A673 (cell line): ENCODE results near the gene PPM1F. TPM values are rescaled to one million over a fixed set of nuclear protein-coding genes. Genes with fewer than 3 reads are reported as not detected.
"Not testable (repeated sequence)": the region's sequence is repeated elsewhere in the genome, so short reads cannot be mapped to it uniquely, and the experiment has no call there.

ENCODE experiments used
- BruUV-seq: library from RNA; stranded (reverse); fragments of 400-500 nt; replicated peaks from 2 replicates; lab custom pipeline; 2021; lab: Mats Ljungman, UMichigan
- CTCF ChIA-PET: fragments of 300-600 bp; sonication (Branson Sonifier 250); formaldehyde crosslinking; loops from one replicate; lab custom pipeline; 2022; ENCODE audit warnings: antibody characterized with exemption; lab: Charles Lee
- POLR2A ChIA-PET: fragments of 300-600 bp; sonication (Branson Sonifier 250); formaldehyde crosslinking; loops from one replicate; lab custom pipeline; 2022; ENCODE audit warnings: antibody characterized with exemption; ENCODE audit not compliant: low non-redundant PET; lab: Charles Lee
- DNase-seq: peaks from one replicate; pipeline ENCODE4 v3.0.0-alpha.2; 2015; ENCODE audit warnings: low spot score
- H3K27ac ChIP-seq: fragments of 200-600 bp; sonication (generic); 2 replicates; pipeline ENCODE4 v1.5.1; 2016; ENCODE audit warnings: mixed run types, low read depth, mild to moderate bottlenecking, mixed read lengths, antibody characterized with exemption, low read length; ENCODE audit not compliant: poor library complexity, severe bottlenecking
- H3K27me3 ChIP-seq: fragments of 200-600 bp; sonication (generic); replicated peaks from 2 replicates; pipeline ENCODE4 v1.6.1; 2017; ENCODE audit warnings: mixed run types, low read depth, mild to moderate bottlenecking, mixed read lengths, antibody characterized with exemption, low read length; ENCODE audit not compliant: insufficient read depth, poor library complexity
- H3K36me3 ChIP-seq: fragments of 200-600 bp; sonication (generic); 2 replicates; pipeline ENCODE4 v1.6.1; 2016; ENCODE audit warnings: mixed run types, mild to moderate bottlenecking, mixed read lengths, antibody characterized with exemption, low read length; ENCODE audit not compliant: insufficient read depth, poor library complexity, severe bottlenecking
- H3K4me1 ChIP-seq: fragments of 200-600 bp; sonication (generic); 2 replicates; pipeline ENCODE4 v1.6.1; 2017; ENCODE audit warnings: mixed run types, mild to moderate bottlenecking, mixed read lengths, antibody characterized with exemption, low read length; ENCODE audit not compliant: insufficient read depth, poor library complexity, severe bottlenecking
- H3K4me3 ChIP-seq: fragments of 200-600 bp; sonication (generic); 2 replicates; pipeline ENCODE4 v1.5.1; 2016; ENCODE audit warnings: low read depth, mixed run types, mild to moderate bottlenecking, mixed read lengths, low read length; ENCODE audit not compliant: poor library complexity, severe bottlenecking
- H3K9me3 ChIP-seq: fragments of 200-600 bp; sonication (generic); 2 replicates; pipeline ENCODE4 v1.6.1; 2016; ENCODE audit warnings: mixed run types, low read depth, mild to moderate bottlenecking, mixed read lengths, antibody characterized with exemption, low read length; ENCODE audit not compliant: poor library complexity, severe bottlenecking
- EZH2 ChIP-seq: fragments of 200-600 bp; sonication (generic); IDR thresholded peaks from 2 replicates; pipeline ENCODE4 v1.6.1; 2017; ENCODE audit warnings: borderline replicate concordance, low read depth, mild to moderate bottlenecking, mixed read lengths, antibody characterized with exemption, low read length; ENCODE audit not compliant: poor library complexity, severe bottlenecking
- intact Hi-C: fragments of 100-400 bp; cut with micrococcal nuclease; formaldehyde crosslinking; loops from one replicate; pipeline ENCODE4 v1.10.0; 2022; ENCODE audit not compliant: unreplicated experiment
- total RNA-seq: library from RNA; stranded (reverse); gene quantifications from 2 replicates; pipeline ENCODE4 v1.2.3, GENCODE V29; 2021
- TF ChIP-seq, protein P1 (sequence below): fragments of 300-800, 200-600 bp; sonication (generic); conservative IDR thresholded peaks from 2 replicates; pipeline ENCODE4 v1.5.1; 2017; ENCODE audit warnings: low read depth, mild to moderate bottlenecking, antibody characterized with exemption, low read length, moderate library complexity, mixed read lengths

Gene PPM1F
- total RNA-seq, 1 experiment from 2014 or later, result 101 TPM

DNA sequence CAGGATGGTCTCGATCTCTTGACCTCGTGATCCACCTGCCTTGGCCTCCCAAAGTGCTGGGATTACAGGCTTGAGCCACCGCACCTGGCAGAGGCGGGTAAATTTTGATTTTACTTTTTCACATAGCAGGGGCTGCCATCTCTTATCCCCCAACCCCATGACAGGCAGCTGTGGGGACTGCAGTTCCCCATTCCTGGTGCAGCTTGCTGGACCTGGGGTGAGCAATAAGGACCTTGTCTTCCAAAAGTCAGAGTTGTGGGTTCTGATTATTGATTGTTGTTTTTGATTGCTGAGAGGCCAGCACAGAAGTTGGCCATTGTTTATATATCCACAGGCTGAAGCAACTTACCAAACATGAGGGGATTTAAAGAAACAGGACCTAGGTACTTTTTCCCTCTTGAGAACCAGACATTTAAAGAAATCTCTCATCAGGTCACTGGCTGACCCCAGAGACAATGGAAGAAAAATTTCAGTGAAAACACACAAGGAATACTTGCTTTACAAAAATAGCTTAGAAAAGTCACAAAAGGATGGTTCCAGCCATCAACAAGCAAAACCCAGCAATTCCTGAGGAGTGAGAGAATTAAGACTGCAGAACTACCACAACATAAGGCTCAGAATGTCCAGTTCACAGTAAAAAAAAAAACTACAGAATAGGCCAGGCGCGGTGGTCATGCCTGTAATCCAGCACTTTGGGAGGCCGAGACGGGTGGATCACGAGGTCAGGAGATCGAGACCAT is 63.2 kb downstream of the PPM1F start:
- H3K4me1 ChIP-seq, result no peaks in the 10 kb centered on the region
- intact Hi-C loops, result no loop called here

DNA sequence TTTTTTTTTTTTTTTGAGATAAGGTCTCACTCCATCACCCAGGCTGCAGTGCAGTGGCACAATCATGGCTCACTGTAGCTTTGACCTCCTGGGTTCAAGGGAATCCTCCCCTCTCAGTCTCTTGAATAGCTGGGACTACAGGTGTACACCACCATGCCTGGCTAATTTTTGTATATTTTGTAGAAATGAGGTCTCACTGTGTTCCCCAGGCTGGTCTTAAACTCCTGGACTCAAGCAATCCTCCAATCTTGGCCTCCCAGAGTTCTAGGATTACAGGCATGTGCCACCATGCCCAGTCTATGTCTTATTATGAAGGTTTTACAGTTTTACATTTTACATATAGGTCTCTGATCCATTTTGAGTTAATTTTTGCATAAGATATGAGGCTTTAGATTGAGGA is 64.8 kb downstream of the PPM1F start:
- intact Hi-C loops, result no loop called here
- Histone ChIP-seq H3K36me3 (no peaks in the 10 kb centered on the region), H3K4me3 (no peak overlapping the region), H3K27me3 (no peaks in the 10 kb centered on the region), H3K9me3 (no peaks in the 10 kb centered on the region), H3K27ac (no peak overlapping the region), H3K4me1 (no peaks in the 10 kb centered on the region)
- TF ChIP-seq, protein P1, sequence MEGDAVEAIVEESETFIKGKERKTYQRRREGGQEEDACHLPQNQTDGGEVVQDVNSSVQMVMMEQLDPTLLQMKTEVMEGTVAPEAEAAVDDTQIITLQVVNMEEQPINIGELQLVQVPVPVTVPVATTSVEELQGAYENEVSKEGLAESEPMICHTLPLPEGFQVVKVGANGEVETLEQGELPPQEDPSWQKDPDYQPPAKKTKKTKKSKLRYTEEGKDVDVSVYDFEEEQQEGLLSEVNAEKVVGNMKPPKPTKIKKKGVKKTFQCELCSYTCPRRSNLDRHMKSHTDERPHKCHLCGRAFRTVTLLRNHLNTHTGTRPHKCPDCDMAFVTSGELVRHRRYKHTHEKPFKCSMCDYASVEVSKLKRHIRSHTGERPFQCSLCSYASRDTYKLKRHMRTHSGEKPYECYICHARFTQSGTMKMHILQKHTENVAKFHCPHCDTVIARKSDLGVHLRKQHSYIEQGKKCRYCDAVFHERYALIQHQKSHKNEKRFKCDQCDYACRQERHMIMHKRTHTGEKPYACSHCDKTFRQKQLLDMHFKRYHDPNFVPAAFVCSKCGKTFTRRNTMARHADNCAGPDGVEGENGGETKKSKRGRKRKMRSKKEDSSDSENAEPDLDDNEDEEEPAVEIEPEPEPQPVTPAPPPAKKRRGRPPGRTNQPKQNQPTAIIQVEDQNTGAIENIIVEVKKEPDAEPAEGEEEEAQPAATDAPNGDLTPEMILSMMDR, result no peak
- TF ChIP-seq EZH2, result no peak
- no peak for DNase-seq
- ChIA-PET POLR2A (no interaction called here), CTCF (no interaction called here)
- no TSS peak for BruUV-seq

More for the DNA sequence above, 63.2 kb downstream of the PPM1F start:
- Histone ChIP-seq H3K36me3 (no peaks in the 10 kb centered on the region), H3K9me3 (no peaks in the 10 kb centered on the region), H3K4me3 (no peak overlapping the region), H3K27me3 (no peaks in the 10 kb centered on the region), H3K27ac (no peak overlapping the region)
- CTCF ChIA-PET, result no interaction called here
- no TSS peak for BruUV-seq
- DNase-seq, result no peak
- POLR2A ChIA-PET, result no interaction called here
- no peak for TF ChIP-seq EZH2
- TF ChIP-seq, protein P1, result no peak

DNA sequence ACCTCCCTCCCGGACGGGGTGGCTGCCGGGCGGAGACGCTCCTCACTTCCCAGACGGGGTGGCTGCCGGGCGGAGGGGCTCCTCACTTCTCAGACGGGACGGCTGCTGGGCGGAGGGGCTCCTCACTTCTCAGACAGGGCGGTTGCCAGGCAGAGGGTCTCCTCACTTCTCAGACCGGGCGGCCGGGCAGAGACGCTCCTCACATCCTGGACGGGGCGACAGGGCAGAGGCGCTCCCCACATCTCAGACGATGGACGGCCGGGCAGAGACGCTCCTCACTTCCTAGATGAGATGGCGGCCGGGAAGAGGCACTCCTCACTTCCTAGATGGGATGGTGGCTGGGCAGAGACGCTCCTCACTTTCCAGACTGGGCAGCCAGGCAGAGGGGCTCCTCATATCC is 68.7 kb downstream of the PPM1F start:
- H3K9me3 ChIP-seq, BruUV-seq, DNase-seq, H3K27me3 ChIP-seq, H3K27ac ChIP-seq, H3K4me3 ChIP-seq, H3K4me1 ChIP-seq, POLR2A ChIA-PET, CTCF ChIA-PET, intact Hi-C loops, H3K36me3 ChIP-seq: not testable (repeated sequence)

DNA sequence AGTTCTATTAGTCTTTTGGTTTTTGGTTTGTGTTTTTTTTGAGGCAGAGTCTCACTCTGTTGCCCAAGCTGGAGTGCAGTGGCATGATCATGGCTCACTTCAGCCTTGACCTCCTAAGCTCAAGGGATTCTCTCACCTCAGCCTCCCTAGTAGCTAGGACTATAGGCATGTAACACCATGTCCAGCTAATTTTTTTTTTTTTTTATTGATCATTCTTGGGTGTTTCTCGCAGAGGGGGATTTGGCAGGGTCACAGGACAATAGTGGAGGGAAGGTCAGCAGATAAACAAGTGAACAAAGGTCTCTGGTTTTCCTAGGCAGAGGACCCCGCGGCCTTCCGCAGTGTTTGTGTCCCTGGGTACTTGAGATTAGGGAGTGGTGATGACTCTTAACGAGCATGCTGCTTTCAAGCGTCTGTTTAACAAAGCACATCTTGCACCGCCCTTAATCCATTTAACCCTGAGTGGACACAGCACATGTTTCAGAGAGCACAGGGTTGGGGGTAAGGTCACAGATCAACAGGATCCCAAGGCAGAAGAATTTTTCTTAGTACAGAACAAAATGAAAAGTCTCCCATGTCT is 69.8 kb downstream of the PPM1F start:
- H3K27me3 ChIP-seq, DNase-seq, H3K36me3 ChIP-seq, H3K27ac ChIP-seq, H3K4me3 ChIP-seq, intact Hi-C loops, BruUV-seq, H3K9me3 ChIP-seq, CTCF ChIA-PET, H3K4me1 ChIP-seq, POLR2A ChIA-PET: not testable (repeated sequence)
